Fibroblast of lung (primary cell): ENCODE measurements around the gene MEI1.

Source experiments
- EZH2 ChIP-seq: IDR thresholded peaks from 2 replicates; pipeline ENCODE4 v1.5.1; 2012; ENCODE audit warnings: low read length, control low read depth, mild to moderate bottlenecking; ENCODE audit errors: missing control alignments
- TF ChIP-seq, protein P1 (sequence below), 2 donors: IDR thresholded peaks in 1 of 2; conservative IDR thresholded peaks in 1 of 2; 1 replicate in 1 of 2; 2 replicates in 1 of 2; pipeline ENCODE4 v1.5.1; 2011 to 2012; ENCODE audit warnings: low read length in 2 of 2, control low read depth in 1 of 2, inconsistent platforms in 1 of 2, low read depth in 1 of 2, mild to moderate bottlenecking in 1 of 2

GRCh38 chr22:41745968-41746367 is 46.7 kb downstream of the MEI1 start:
- TF ChIP-seq, protein P1, sequence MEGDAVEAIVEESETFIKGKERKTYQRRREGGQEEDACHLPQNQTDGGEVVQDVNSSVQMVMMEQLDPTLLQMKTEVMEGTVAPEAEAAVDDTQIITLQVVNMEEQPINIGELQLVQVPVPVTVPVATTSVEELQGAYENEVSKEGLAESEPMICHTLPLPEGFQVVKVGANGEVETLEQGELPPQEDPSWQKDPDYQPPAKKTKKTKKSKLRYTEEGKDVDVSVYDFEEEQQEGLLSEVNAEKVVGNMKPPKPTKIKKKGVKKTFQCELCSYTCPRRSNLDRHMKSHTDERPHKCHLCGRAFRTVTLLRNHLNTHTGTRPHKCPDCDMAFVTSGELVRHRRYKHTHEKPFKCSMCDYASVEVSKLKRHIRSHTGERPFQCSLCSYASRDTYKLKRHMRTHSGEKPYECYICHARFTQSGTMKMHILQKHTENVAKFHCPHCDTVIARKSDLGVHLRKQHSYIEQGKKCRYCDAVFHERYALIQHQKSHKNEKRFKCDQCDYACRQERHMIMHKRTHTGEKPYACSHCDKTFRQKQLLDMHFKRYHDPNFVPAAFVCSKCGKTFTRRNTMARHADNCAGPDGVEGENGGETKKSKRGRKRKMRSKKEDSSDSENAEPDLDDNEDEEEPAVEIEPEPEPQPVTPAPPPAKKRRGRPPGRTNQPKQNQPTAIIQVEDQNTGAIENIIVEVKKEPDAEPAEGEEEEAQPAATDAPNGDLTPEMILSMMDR (conservative IDR thresholded peaks at IDR 0.05 in 1 of 2, IDR thresholded peaks at IDR 0.05 in 1 of 2; ENCODE audit: low read depth in 1 of 2, low read length in 2 of 2): no peak
- TF ChIP-seq EZH2: no peak
